SU-DHL-6 (cell line): ENCODE measurements around the gene TROAP.
"Not testable (repeated sequence)": the region's sequence is repeated elsewhere in the genome, so short reads cannot be mapped to it uniquely, and the experiment has no call there.

Experiments
- H2AFZ ChIP-seq: fragments of 200-600 bp; sonication (generic); 2 replicates; pipeline ENCODE4 v1.6.1; 2014; ENCODE audit warnings: low read depth, mild to moderate bottlenecking, moderate library complexity, mixed read lengths, antibody characterized with exemption, low read length; ENCODE audit not compliant: severe bottlenecking
- H3F3A ChIP-seq: fragments of 200-600 bp; shearing (Covaris generic); 2 replicates; pipeline ENCODE4 v1.6.0; 2016; ENCODE audit warnings: antibody characterized with exemption, mild to moderate bottlenecking; ENCODE audit not compliant: insufficient read depth
- H3K27ac ChIP-seq: fragments of 200-600 bp; sonication (generic); 2 replicates; pipeline ENCODE4 v1.5.1; 2016; ENCODE audit warnings: low read depth, mild to moderate bottlenecking, low read length, moderate library complexity, mixed read lengths
- H3K27me3 ChIP-seq: fragments of 200-600 bp; sonication (generic), shearing (Covaris generic); 2 replicates; pipeline ENCODE4 v1.6.0; 2014; ENCODE audit warnings: mild to moderate bottlenecking, low read length
- H3K36me3 ChIP-seq: fragments of 200-600 bp; sonication (generic); 2 replicates; pipeline ENCODE4 v1.6.1; 2014; ENCODE audit warnings: mild to moderate bottlenecking, low read length, mixed read lengths
- H3K4me2 ChIP-seq: fragments of 300-600, 200-600 bp; shearing (Covaris generic), sonication (generic); 2 replicates; pipeline ENCODE4 v1.6.0; 2014; ENCODE audit warnings: low read length, low read depth, mild to moderate bottlenecking; ENCODE audit not compliant: poor library complexity, severe bottlenecking
- H3K4me3 ChIP-seq: fragments of 200-600 bp; sonication (generic); 2 replicates; pipeline ENCODE4 v1.5.1; 2014; ENCODE audit warnings: antibody characterized with exemption, low read length, mild to moderate bottlenecking, mixed read lengths; ENCODE audit not compliant: insufficient read depth, poor library complexity, severe bottlenecking
- H3K79me2 ChIP-seq: fragments of 200-600 bp; sonication (generic); 2 replicates; pipeline ENCODE4 v1.6.1; 2014; ENCODE audit warnings: mild to moderate bottlenecking, low read length, moderate library complexity; ENCODE audit not compliant: insufficient read depth
- H3K9ac ChIP-seq: fragments of 200-600 bp; sonication (generic); 2 replicates; pipeline ENCODE4 v1.7.0; 2014; ENCODE audit warnings: mild to moderate bottlenecking, low read length
- H3K9me2 ChIP-seq: fragments of 200-600 bp; sonication (generic); replicated peaks from 2 replicates; pipeline ENCODE4 v1.6.1; 2014; ENCODE audit warnings: low read length; ENCODE audit not compliant: insufficient read depth
- H3K9me3 ChIP-seq: fragments of 200-600 bp; sonication (generic); 2 replicates; pipeline ENCODE4 v1.6.1; 2014; ENCODE audit warnings: low read length, mixed read lengths; ENCODE audit not compliant: insufficient read depth
- H4K20me1 ChIP-seq: fragments of 200-600 bp; sonication (generic); 2 replicates; pipeline ENCODE4 v1.6.1; 2014; ENCODE audit warnings: low read depth, mild to moderate bottlenecking, antibody characterized with exemption, low read length, moderate library complexity, mixed read lengths
- CTCF ChIP-seq: fragments of 200-600 bp; sonication (generic); IDR thresholded peaks from one replicate; pipeline ENCODE4 v1.5.1; 2017; ENCODE audit warnings: antibody characterized with exemption, mild to moderate bottlenecking, low read length, moderate library complexity; ENCODE audit not compliant: insufficient read depth, poor library complexity, severe bottlenecking
- EZH2phosphoT487 ChIP-seq: fragments of 200-600 bp; sonication (generic), shearing (Covaris generic); conservative IDR thresholded peaks from 2 replicates; pipeline ENCODE4 v1.6.1; 2018; ENCODE audit warnings: mild to moderate bottlenecking, antibody characterized with exemption, low read length, moderate library complexity, mixed read lengths

The TROAP gene

GRCh38 chr12:49282302-49282701, 40.8 kb upstream of the TROAP start:
- Histone ChIP-seq H3K27me3 (no peaks in the 10 kb centered on the region), H3K79me2 (no peaks in the 10 kb centered on the region), H3K36me3 (no peaks in the 10 kb centered on the region), H3K9ac (no peak overlapping the region), H3F3A (no peaks in the 10 kb centered on the region), H3K27ac (no peak overlapping the region), H3K4me2 (no peak overlapping the region), H3K9me3 (no peaks in the 10 kb centered on the region), H4K20me1 (no peaks in the 10 kb centered on the region), H3K9me2 (no peaks in the 10 kb centered on the region), H2AFZ (no peak overlapping the region), H3K4me3 (no peak overlapping the region)
- TF ChIP-seq EZH2phosphoT487 (no peak), CTCF (no peak)

- not testable (repeated sequence) for H2AFZ ChIP-seq, H3K9me2 ChIP-seq, H3K9me3 ChIP-seq, H3K79me2 ChIP-seq, H3K4me3 ChIP-seq, H3K27me3 ChIP-seq, H3K9ac ChIP-seq, H3K27ac ChIP-seq, H3F3A ChIP-seq, H4K20me1 ChIP-seq, H3K4me2 ChIP-seq, H3K36me3 ChIP-seq
Measured at GRCh38 chr12:49282740-49283375, 40.2 kb upstream of the TROAP start.

GRCh38 chr12:49283541-49284429, 39.3 kb upstream of the TROAP start:
- no peak overlapping the region for H3K4me3 ChIP-seq
- no peak overlapping the region for H2AFZ ChIP-seq
- H3K9me2 ChIP-seq = no peaks in the 10 kb centered on the region
- H3K9ac ChIP-seq = no peak overlapping the region
- H3K9me3 ChIP-seq = no peaks in the 10 kb centered on the region
- no peaks in the 10 kb centered on the region for H3K27me3 ChIP-seq
- H3K4me2 ChIP-seq = no peak overlapping the region
- no peak for TF ChIP-seq CTCF
- TF ChIP-seq EZH2phosphoT487 = no peak
- no peaks in the 10 kb centered on the region for H3F3A ChIP-seq
- H3K36me3 ChIP-seq = no peaks in the 10 kb centered on the region
- no peaks in the 10 kb centered on the region for H3K79me2 ChIP-seq
- no peak overlapping the region for H3K27ac ChIP-seq
- no peaks in the 10 kb centered on the region for H4K20me1 ChIP-seq

- Histone ChIP-seq H3K36me3 (no peaks in the 10 kb centered on the region), H3K9ac (no peak overlapping the region), H3K4me2 (no peak overlapping the region), H3K9me2 (no peaks in the 10 kb centered on the region), H3F3A (no peaks in the 10 kb centered on the region), H3K9me3 (no peaks in the 10 kb centered on the region), H3K27me3 (no peaks in the 10 kb centered on the region), H3K79me2 (no peaks in the 10 kb centered on the region), H3K4me3 (no peak overlapping the region), H2AFZ (no peak overlapping the region), H4K20me1 (no peaks in the 10 kb centered on the region), H3K27ac (no peak overlapping the region)
- TF ChIP-seq CTCF (no peak), EZH2phosphoT487 (no peak)
Measured at GRCh38 chr12:49284672-49285071, 38.4 kb upstream of the TROAP start.
